HepG2 (cell line): ENCODE data around the gene FBXO33. TPM values are rescaled to one million over a fixed set of nuclear protein-coding genes. Genes with fewer than 3 reads are reported as not detected.

ENCODE experiments used
- CSRNP1 ChIP-seq: sonication (generic); formaldehyde crosslinking; IDR thresholded peaks from 2 replicates; pipeline ENCODE4 v1.8.1; 2023; ENCODE audit warnings: mild to moderate bottlenecking, missing genetic modification reagents
- GATA4 ChIP-seq: sonication (generic); IDR thresholded peaks from 2 replicates; pipeline ENCODE4 v1.6.1; 2016; ENCODE audit warnings: antibody characterized with exemption, low read depth, borderline replicate concordance
- ISX ChIP-seq: sonication (generic); formaldehyde crosslinking; conservative IDR thresholded peaks from 2 replicates; pipeline ENCODE4 v1.5.0; 2020; ENCODE audit warnings: missing genetic modification reagents
- PHF21A ChIP-seq: sonication (generic); formaldehyde crosslinking; IDR thresholded peaks from 2 replicates; pipeline ENCODE4 v1.5.0; 2020; ENCODE audit warnings: mild to moderate bottlenecking, missing genetic modification reagents
- SMAD1 ChIP-seq: sonication (generic); formaldehyde crosslinking; IDR thresholded peaks from 2 replicates; pipeline ENCODE4 v1.4.0; 2020; ENCODE audit warnings: missing genetic modification reagents, low read depth, mild to moderate bottlenecking, borderline replicate concordance
- SNAPC5 ChIP-seq: sonication (generic); formaldehyde crosslinking; IDR thresholded peaks from 2 replicates; pipeline ENCODE4 v1.8.1; 2023; ENCODE audit warnings: mild to moderate bottlenecking, missing genetic modification reagents, borderline replicate concordance
- STAT6 ChIP-seq: sonication (generic); formaldehyde crosslinking; IDR thresholded peaks from 2 replicates; pipeline ENCODE4 v1.4.0; 2020; ENCODE audit warnings: missing genetic modification reagents, mild to moderate bottlenecking, borderline replicate concordance
- ZBTB33 ChIP-seq: sonication (generic); formaldehyde crosslinking; IDR thresholded peaks from 2 replicates; pipeline ENCODE4 v1.4.0; 2020; ENCODE audit warnings: missing genetic modification reagents
- ZBTB8A ChIP-seq: sonication (generic); formaldehyde crosslinking; IDR thresholded peaks from 2 replicates; pipeline ENCODE4 v1.4.0; 2020; ENCODE audit warnings: mild to moderate bottlenecking, low read depth, missing genetic modification reagents, borderline replicate concordance
- ZNF326 ChIP-seq: sonication (generic); formaldehyde crosslinking; IDR thresholded peaks from 2 replicates; pipeline ENCODE4 v1.4.0; 2020; ENCODE audit warnings: missing genetic modification reagents, borderline replicate concordance
- ZNF468 ChIP-seq: sonication (generic); formaldehyde crosslinking; IDR thresholded peaks from 2 replicates; pipeline ENCODE4 v1.8.0; 2022; ENCODE audit warnings: mild to moderate bottlenecking, moderate library complexity, missing genetic modification reagents
- ZNF503 ChIP-seq: sonication (generic); formaldehyde crosslinking; IDR thresholded peaks from 2 replicates; pipeline ENCODE4 v1.4.0; 2020; ENCODE audit warnings: missing genetic modification reagents
- ZNF720 ChIP-seq: sonication (generic); formaldehyde crosslinking; IDR thresholded peaks from 2 replicates; pipeline ENCODE4 v1.4.0; 2020; ENCODE audit warnings: missing genetic modification reagents
- ZNF777 ChIP-seq: sonication (generic); formaldehyde crosslinking; IDR thresholded peaks from 2 replicates; pipeline ENCODE4 v1.4.0; 2020; ENCODE audit warnings: missing genetic modification reagents
- ZSCAN31 ChIP-seq: sonication (generic); formaldehyde crosslinking; IDR thresholded peaks from 2 replicates; pipeline ENCODE4 v1.5.0; 2020; ENCODE audit warnings: low read depth, mild to moderate bottlenecking, missing genetic modification reagents
- polyA plus RNA-seq, 8 experiments: library from polyadenylated mRNA; depleted of rRNA in 3 of 8; stranded (reverse) in 7 of 8; unstranded in 1 of 8; fragments of >200 nt; fragmentation: Illumina TruSeq in 4 of 8; extraction: Trizol in 4 of 8; gene quantifications; 2 replicates each; pipeline versions ENCODE4 v1.2.1 to v1.2.3, GENCODE V29; 2011 to 2016; ENCODE audit warnings: low read depth in 4 of 8, missing spikeins in 1 of 8, mixed read lengths in 1 of 8; ENCODE audit not compliant: insufficient read depth in 1 of 8
- total RNA-seq, 5 experiments: library from RNA; depleted of rRNA; stranded (reverse); fragments of >200 nt; fragmentation: Illumina TruSeq; extraction: Trizol; gene quantifications; 2 replicates each; pipeline ENCODE4 v1.2.3, GENCODE V29; 2016; ENCODE audit warnings: low read depth in 1 of 5

The FBXO33 gene
- total and polyA plus RNA-seq, 2 of the 13 experiments (the other 11 are each of a cell fraction or from before 2014, with no cell fraction given) = 15.5 to 16.9 TPM

- TF ChIP-seq ZNF503 (CRISPR knock-in tag) = peak; percentile 90
- TF ChIP-seq ZNF777 (CRISPR knock-in tag) = peak; percentile 79
- no peak for TF ChIP-seq ZNF720
- no peak; the same call in 1 of the 2 replicates for TF ChIP-seq SMAD1
- TF ChIP-seq ZSCAN31 (CRISPR knock-in tag) = peak; percentile 95
- peak; percentile 84; the same call in 1 of the 2 replicates for TF ChIP-seq ZBTB8A (CRISPR knock-in tag)
- TF ChIP-seq STAT6 (CRISPR knock-in tag) = peak; percentile 98; the same call in 1 of the 2 replicates
- TF ChIP-seq SNAPC5 = peak; percentile 88; the same call in 1 of the 2 replicates
- peak; percentile 62 for TF ChIP-seq PHF21A (CRISPR knock-in tag)
- TF ChIP-seq ZBTB33 (CRISPR knock-in tag) = peak; percentile 73; the same call in 1 of the 2 replicates
- TF ChIP-seq ZNF326 (CRISPR knock-in tag) = no peak
- TF ChIP-seq ISX (CRISPR knock-in tag) = peak; percentile 97
- TF ChIP-seq GATA4 = peak; percentile 32; the same call in 1 of the 2 replicates
- no peak for TF ChIP-seq ZNF468 (CRISPR knock-in tag)
- peak; percentile 96; the same call in 1 of the 2 replicates for TF ChIP-seq CSRNP1 (CRISPR knock-in tag)
Observed at GRCh38 chr14:39432619-39433451, 602 bp upstream of the FBXO33 start (continued).
